Neural cell (in vitro differentiated cells): ENCODE measurements around the gene BCAR3. TPM values are rescaled to one million over a fixed set of nuclear protein-coding genes. Genes with fewer than 3 reads are reported as not detected.
A peak's percentile ranks its signal among the peaks of the same experiment; 100 is the strongest.

Experiments used
- H2AFZ ChIP-seq: fragments of 200-600, 300-800 bp; sonication (generic), shearing (Covaris generic); 2 replicates; pipeline ENCODE4 v1.6.0; 2014; ENCODE audit warnings: low read depth, mild to moderate bottlenecking, antibody characterized with exemption, low read length, moderate library complexity
- H3F3A ChIP-seq: fragments of 200-600 bp; shearing (Covaris generic); 2 replicates; pipeline ENCODE4 v1.6.1; 2016; ENCODE audit warnings: mild to moderate bottlenecking, moderate library complexity, mixed read lengths, antibody characterized with exemption, low read length; ENCODE audit not compliant: insufficient read depth, poor library complexity, severe bottlenecking
- H3K27ac ChIP-seq: fragments of 200-600, 300-800 bp; sonication (generic), shearing (Covaris generic); 2 replicates; pipeline ENCODE4 v1.5.1; 2014; ENCODE audit warnings: mild to moderate bottlenecking, low read length, moderate library complexity
- H3K27me3 ChIP-seq: fragments of 300-800, 200-600 bp; sonication (generic), shearing (Covaris generic); 2 replicates; pipeline ENCODE4 v1.6.0; 2014; ENCODE audit warnings: mild to moderate bottlenecking, low read depth, low read length, moderate library complexity; ENCODE audit not compliant: insufficient read depth
- H3K36me3 ChIP-seq: fragments of 300-800, 200-600 bp; sonication (generic), shearing (Covaris generic); 2 replicates; pipeline ENCODE4 v1.5.1; 2014; ENCODE audit warnings: mild to moderate bottlenecking, antibody characterized with exemption, low read length, moderate library complexity; ENCODE audit not compliant: insufficient read depth
- H3K4me2 ChIP-seq: fragments of 300-800, 200-600 bp; sonication (generic), shearing (Covaris generic); 2 replicates; pipeline ENCODE4 v1.6.0; 2014; ENCODE audit warnings: mild to moderate bottlenecking, low read length
- H3K4me3 ChIP-seq: fragments of 300-800, 200-600 bp; sonication (generic), shearing (Covaris generic); 2 replicates; pipeline ENCODE4 v1.5.1; 2014; ENCODE audit warnings: mild to moderate bottlenecking, low read length, moderate library complexity
- H3K79me2 ChIP-seq: fragments of 200-600 bp; shearing (Covaris generic); replicated peaks from 2 replicates; pipeline ENCODE4 v1.6.0; 2014; ENCODE audit warnings: mild to moderate bottlenecking, low read length, moderate library complexity; ENCODE audit not compliant: insufficient read depth
- H3K9ac ChIP-seq: fragments of 300-800, 200-600 bp; sonication (generic), shearing (Covaris generic); 2 replicates; pipeline ENCODE4 v1.6.1; 2016; ENCODE audit warnings: mild to moderate bottlenecking, low read length, mixed read lengths
- H3K9me2 ChIP-seq: fragments of 200-600 bp; shearing (Covaris generic); 2 replicates; pipeline ENCODE4 v1.6.1; 2016; ENCODE audit warnings: mild to moderate bottlenecking, low read length, mixed read lengths; ENCODE audit not compliant: insufficient read depth
- H3K9me3 ChIP-seq: fragments of 200-600, 300-800 bp; sonication (generic), shearing (Covaris generic); 2 replicates; pipeline ENCODE4 v1.6.1; 2016; ENCODE audit warnings: mild to moderate bottlenecking, mixed run types, low read length, moderate library complexity, mixed read lengths
- H4K20me1 ChIP-seq: fragments of 200-600 bp; shearing (Covaris generic); 2 replicates; pipeline ENCODE4 v1.6.1; 2016; ENCODE audit warnings: mild to moderate bottlenecking, mixed run types; ENCODE audit not compliant: insufficient read depth
- EP300 ChIP-seq: fragments of 450-650 bp; conservative IDR thresholded peaks from 2 replicates; pipeline ENCODE4 v1.6.1; 2014; ENCODE audit warnings: antibody characterized with exemption, mild to moderate bottlenecking, moderate library complexity; ENCODE audit not compliant: poor library complexity, severe bottlenecking
- EZH2 ChIP-seq: fragments of 200-600, 300-800 bp; shearing (Covaris generic), sonication (generic); IDR thresholded peaks from 2 replicates; pipeline ENCODE4 v1.6.1; 2014; ENCODE audit warnings: antibody characterized with exemption, low read length, borderline replicate concordance, mild to moderate bottlenecking; ENCODE audit not compliant: insufficient read depth, poor library complexity, severe bottlenecking
- RAD21 ChIP-seq: fragments of 450-650 bp; conservative IDR thresholded peaks from 2 replicates; pipeline ENCODE4 v1.6.1; 2014; ENCODE audit warnings: antibody characterized with exemption, mild to moderate bottlenecking, moderate library complexity
- SMC3 ChIP-seq: fragments of 450-650 bp; conservative IDR thresholded peaks from 2 replicates; pipeline ENCODE4 v1.6.1; 2014; ENCODE audit warnings: antibody characterized with exemption, mild to moderate bottlenecking, moderate library complexity; ENCODE audit not compliant: poor library complexity
- polyA plus RNA-seq: library from polyadenylated mRNA; depleted of rRNA; stranded (reverse); fragments of >200 nt; gene quantifications from 2 replicates; pipeline ENCODE4 v1.2.3, GENCODE V29; 2014
- TF ChIP-seq, protein P1 (sequence below): IDR thresholded peaks from 2 replicates; pipeline ENCODE4 v1.6.1; 2012; ENCODE audit warnings: borderline replicate concordance

The BCAR3 gene
- polyA plus RNA-seq, 1 donor from 2014 or later: 2.5 TPM

DNA sequence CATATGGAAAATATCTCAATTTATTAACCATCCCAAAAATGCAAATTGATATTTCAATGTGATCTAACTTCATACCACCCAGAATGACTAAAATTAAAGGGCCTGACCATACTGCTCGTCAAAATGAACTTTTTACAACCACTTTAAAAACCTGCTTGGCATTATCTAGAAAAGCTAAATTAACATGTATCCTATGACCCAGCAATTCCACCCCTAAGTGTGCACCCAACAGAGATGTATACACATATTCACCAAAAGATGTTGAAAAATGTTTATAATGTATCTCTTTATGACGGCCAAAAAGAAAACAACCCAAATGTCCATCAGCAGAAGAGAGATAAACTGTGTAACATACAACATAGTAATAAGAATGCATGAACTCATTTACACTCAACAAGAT, 1.6 kb upstream of the BCAR3 start:
- Histone ChIP-seq H3K36me3 (no peaks in the 10 kb centered on the region), H4K20me1 (no peaks in the 10 kb centered on the region), H3K9ac (no peak overlapping the region), H3K27me3 (peaks cover 26% of the 10 kb centered on the region), H3K4me2 (no peak overlapping the region), H3K4me3 (no peak overlapping the region), H3K79me2 (no peaks in the 10 kb centered on the region), H3K27ac (no peak overlapping the region), H3K9me2 (no peaks in the 10 kb centered on the region), H3K9me3 (no peaks in the 10 kb centered on the region), H3F3A (no peaks in the 10 kb centered on the region), H2AFZ (no peak overlapping the region)
- TF ChIP-seq, protein P1, sequence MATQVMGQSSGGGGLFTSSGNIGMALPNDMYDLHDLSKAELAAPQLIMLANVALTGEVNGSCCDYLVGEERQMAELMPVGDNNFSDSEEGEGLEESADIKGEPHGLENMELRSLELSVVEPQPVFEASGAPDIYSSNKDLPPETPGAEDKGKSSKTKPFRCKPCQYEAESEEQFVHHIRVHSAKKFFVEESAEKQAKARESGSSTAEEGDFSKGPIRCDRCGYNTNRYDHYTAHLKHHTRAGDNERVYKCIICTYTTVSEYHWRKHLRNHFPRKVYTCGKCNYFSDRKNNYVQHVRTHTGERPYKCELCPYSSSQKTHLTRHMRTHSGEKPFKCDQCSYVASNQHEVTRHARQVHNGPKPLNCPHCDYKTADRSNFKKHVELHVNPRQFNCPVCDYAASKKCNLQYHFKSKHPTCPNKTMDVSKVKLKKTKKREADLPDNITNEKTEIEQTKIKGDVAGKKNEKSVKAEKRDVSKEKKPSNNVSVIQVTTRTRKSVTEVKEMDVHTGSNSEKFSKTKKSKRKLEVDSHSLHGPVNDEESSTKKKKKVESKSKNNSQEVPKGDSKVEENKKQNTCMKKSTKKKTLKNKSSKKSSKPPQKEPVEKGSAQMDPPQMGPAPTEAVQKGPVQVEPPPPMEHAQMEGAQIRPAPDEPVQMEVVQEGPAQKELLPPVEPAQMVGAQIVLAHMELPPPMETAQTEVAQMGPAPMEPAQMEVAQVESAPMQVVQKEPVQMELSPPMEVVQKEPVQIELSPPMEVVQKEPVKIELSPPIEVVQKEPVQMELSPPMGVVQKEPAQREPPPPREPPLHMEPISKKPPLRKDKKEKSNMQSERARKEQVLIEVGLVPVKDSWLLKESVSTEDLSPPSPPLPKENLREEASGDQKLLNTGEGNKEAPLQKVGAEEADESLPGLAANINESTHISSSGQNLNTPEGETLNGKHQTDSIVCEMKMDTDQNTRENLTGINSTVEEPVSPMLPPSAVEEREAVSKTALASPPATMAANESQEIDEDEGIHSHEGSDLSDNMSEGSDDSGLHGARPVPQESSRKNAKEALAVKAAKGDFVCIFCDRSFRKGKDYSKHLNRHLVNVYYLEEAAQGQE: no peak
- no peak for TF ChIP-seq EZH2

DNA sequence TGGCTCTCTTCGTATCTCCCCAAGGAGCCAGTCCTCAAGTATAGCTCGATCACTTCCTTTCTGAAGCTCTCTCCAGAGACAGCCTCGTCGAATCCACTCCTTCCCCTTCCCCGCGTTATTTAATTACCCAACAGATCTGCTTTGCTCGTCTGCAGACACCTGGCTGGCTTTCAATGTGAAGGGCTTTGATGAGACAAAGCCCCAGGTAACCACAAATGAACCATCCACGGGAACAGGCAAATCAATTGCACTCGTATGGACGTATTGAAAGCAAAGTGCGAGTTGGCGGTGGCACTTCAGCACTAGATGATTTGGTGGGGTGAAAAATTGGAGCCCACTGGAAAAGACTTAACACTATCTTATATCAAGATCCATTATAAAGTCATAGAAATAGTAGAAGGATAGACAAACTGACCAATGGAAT, 364 bp upstream of the BCAR3 start:
- no peaks in the 10 kb centered on the region for H3F3A ChIP-seq
- H3K4me2 ChIP-seq: no peak overlapping the region
- H3K9me3 ChIP-seq: no peaks in the 10 kb centered on the region
- H3K36me3 ChIP-seq: no peaks in the 10 kb centered on the region
- peak overlapping the region; percentile 76 for H3K4me3 ChIP-seq
- H3K27ac ChIP-seq: no peak overlapping the region
- TF ChIP-seq EP300 (no peak), RAD21 (peak; percentile 6), EZH2 (no peak), SMC3 (no peak)
- TF ChIP-seq, protein P1: no peak
- no peaks in the 10 kb centered on the region for H3K79me2 ChIP-seq
- no peaks in the 10 kb centered on the region for H4K20me1 ChIP-seq
- peaks cover 26% of the 10 kb centered on the region for H3K27me3 ChIP-seq
- peak overlapping the region; percentile 41 for H3K9ac ChIP-seq
- no peak overlapping the region for H2AFZ ChIP-seq
- H3K9me2 ChIP-seq: no peaks in the 10 kb centered on the region
